Naive B cell (primary cell): ENCODE data around the gene SMOC1. TPM values are rescaled to one million over a fixed set of nuclear protein-coding genes. Genes with fewer than 3 reads are reported as not detected.

Experiments used
- ATAC-seq, 2 donors: fragments of 150-1000 bp; cut with Tn5 transposase; 2 replicates each; pipeline ENCODE4 v1.10.0; 2021; ENCODE audit warnings: low read depth in 2 of 2, mild to moderate bottlenecking in 2 of 2, moderate library complexity in 2 of 2
- DNase-seq: peaks from one replicate; pipeline ENCODE4 v3.0.0; 2022
- H3K27ac Mint-ChIP-seq, 6 donors: one replicate each; pipeline ENCODE4 v1.8.0; 2020 to 2022; ENCODE audit warnings: mild to moderate bottlenecking in 6 of 6, mixed read lengths in 6 of 6, moderate library complexity in 5 of 6, inconsistent platforms in 2 of 6
- H3K27me3 Mint-ChIP-seq, 3 donors: one replicate each; pipeline ENCODE4 v1.8.0; 2021 to 2022; ENCODE audit warnings: mixed read lengths in 3 of 3, mild to moderate bottlenecking in 1 of 3
- H3K36me3 Mint-ChIP-seq, 2 donors: one replicate each; pipeline ENCODE4 v1.8.0; 2020 to 2022; ENCODE audit warnings: mixed read lengths in 2 of 2, inconsistent platforms in 1 of 2, mild to moderate bottlenecking in 1 of 2
- H3K4me1 Mint-ChIP-seq, 3 donors: one replicate each; pipeline ENCODE4 v1.8.0; 2020 to 2022; ENCODE audit warnings: mixed read lengths in 3 of 3, inconsistent platforms in 1 of 3, mild to moderate bottlenecking in 1 of 3, moderate library complexity in 1 of 3
- H3K4me3 Mint-ChIP-seq, 8 donors: one replicate each; pipeline ENCODE4 v1.8.0; 2020 to 2022; ENCODE audit warnings: mild to moderate bottlenecking in 8 of 8, mixed read lengths in 8 of 8, moderate library complexity in 8 of 8, inconsistent platforms in 2 of 8
- H3K9me3 Mint-ChIP-seq, 7 donors: one replicate each; pipeline ENCODE4 v1.8.0; 2020 to 2022; ENCODE audit warnings: mixed read lengths in 7 of 7, mild to moderate bottlenecking in 5 of 7, inconsistent platforms in 2 of 7, moderate library complexity in 1 of 7
- polyA plus RNA-seq, 6 donors: library from polyadenylated mRNA; unstranded; fragments of 300-500 nt; fragmentation: Illumina TruSeq; gene quantifications; one replicate each; pipeline ENCODE4 v1.2.3, GENCODE V29; 2021; ENCODE audit warnings: low read depth in 6 of 6

The SMOC1 gene
- polyA plus RNA-seq, 6 donors from 2014 or later: not detected

DNA sequence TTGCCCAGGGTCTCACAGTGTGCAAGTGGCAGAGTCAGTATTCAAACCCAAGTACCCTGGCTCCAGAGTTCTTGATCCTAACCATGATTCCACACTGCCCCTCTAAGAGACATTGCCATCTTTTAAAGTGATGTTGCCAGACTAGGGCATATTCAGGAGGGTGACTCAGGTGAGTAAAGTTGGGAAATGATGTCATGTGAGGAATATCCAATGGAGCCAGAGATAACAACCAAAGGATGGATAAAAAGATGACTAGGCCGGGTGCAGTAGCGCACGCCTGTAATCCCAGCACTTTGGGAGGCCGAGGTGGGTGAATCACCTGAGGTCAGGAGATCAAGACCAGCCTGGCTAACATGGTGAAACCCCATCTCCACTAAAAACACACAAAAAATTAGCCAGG, 85.6 kb downstream of the SMOC1 start:
- H3K4me3 Mint-ChIP-seq: no peak overlapping the region
- H3K27ac Mint-ChIP-seq: no peak overlapping the region
- no peaks in the 10 kb centered on the region for H3K4me1 Mint-ChIP-seq
- H3K9me3 Mint-ChIP-seq: peaks cover 0 to 3% (median 1%) of the 10 kb centered on the region in 7 donors
- ATAC-seq: no peak
- DNase-seq: no peak
- H3K36me3 Mint-ChIP-seq: no peaks in the 10 kb centered on the region
- H3K27me3 Mint-ChIP-seq: peaks cover 15 to 28% (median 22%) of the 10 kb centered on the region in 3 donors

GRCh38 chr14:69968132-69968531, 88.9 kb downstream of the SMOC1 start:
- H3K27me3 Mint-ChIP-seq: peaks cover 7 to 29% (median 10%) of the 10 kb centered on the region in 3 donors
- no peak overlapping the region for H3K4me3 Mint-ChIP-seq
- DNase-seq (no peak), ATAC-seq (no peak)
- peaks cover 0 to 3% (median 0%) of the 10 kb centered on the region in 7 donors for H3K9me3 Mint-ChIP-seq
- H3K36me3 Mint-ChIP-seq: no peaks in the 10 kb centered on the region
- H3K4me1 Mint-ChIP-seq: no peaks in the 10 kb centered on the region
- no peak overlapping the region for H3K27ac Mint-ChIP-seq

GRCh38 chr14:69968681-69969080, 89.5 kb downstream of the SMOC1 start:
- DNase-seq (no peak), ATAC-seq (no peak)
- H3K4me1 Mint-ChIP-seq: no peaks in the 10 kb centered on the region
- no peak overlapping the region for H3K27ac Mint-ChIP-seq
- H3K27me3 Mint-ChIP-seq: peaks cover 5 to 29% (median 9%) of the 10 kb centered on the region in 3 donors
- H3K4me3 Mint-ChIP-seq: no peak overlapping the region
- H3K9me3 Mint-ChIP-seq: peaks cover 0 to 3% (median 0%) of the 10 kb centered on the region in 7 donors
- no peaks in the 10 kb centered on the region for H3K36me3 Mint-ChIP-seq

DNA sequence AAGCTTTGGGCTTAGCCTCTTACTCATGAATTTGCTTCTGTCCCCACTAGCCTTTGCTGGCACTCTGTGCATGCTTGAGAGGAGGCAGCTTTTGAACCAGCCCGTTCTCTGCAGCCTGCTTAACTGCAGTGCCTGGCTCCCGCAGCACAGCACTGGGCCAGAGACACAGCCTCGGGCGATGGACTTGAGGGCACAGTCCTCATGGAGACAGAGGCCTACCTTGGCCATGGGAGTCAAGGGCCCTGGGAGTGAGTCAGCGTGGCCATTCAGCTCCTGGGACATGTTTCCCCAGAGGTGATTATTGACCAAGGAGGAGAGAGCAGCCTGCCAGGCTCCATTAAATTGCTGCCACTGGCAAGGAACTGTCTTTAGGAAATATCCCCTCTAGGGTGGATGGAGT, 93.5 kb downstream of the SMOC1 start:
- Mint-ChIP-seq H3K9me3 (no peaks in the 10 kb centered on the region), H3K4me1 (no peaks in the 10 kb centered on the region), H3K4me3 (no peak overlapping the region), H3K27me3 (peaks cover 0 to 22% (median 15%) of the 10 kb centered on the region in 3 donors), H3K27ac (no peak overlapping the region), H3K36me3 (no peaks in the 10 kb centered on the region)
- ATAC-seq (no peak), DNase-seq (no peak)

DNA sequence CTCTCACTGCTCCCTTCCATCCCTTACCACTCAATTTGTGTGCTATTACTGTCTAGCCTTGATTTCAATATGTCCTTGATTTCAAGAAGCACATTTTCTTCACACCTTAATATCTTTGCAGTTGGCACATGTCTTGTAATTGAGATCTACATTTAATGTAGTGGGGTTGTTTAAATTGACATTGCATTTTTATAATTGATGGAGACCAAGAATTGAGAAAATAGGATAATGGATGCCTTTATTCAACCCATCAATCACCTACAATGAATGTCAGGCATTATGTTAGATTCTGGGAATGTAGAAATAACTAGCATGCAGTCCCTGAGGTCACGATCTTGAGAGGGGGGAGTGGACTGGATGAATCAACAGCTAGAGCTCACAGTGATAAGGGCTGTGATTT, 94.6 kb downstream of the SMOC1 start:
- Mint-ChIP-seq H3K36me3 (no peaks in the 10 kb centered on the region), H3K4me3 (no peak overlapping the region), H3K27ac (no peak overlapping the region), H3K4me1 (no peaks in the 10 kb centered on the region), H3K27me3 (peaks cover 0 to 22% (median 15%) of the 10 kb centered on the region in 3 donors), H3K9me3 (no peaks in the 10 kb centered on the region)
- ATAC-seq (no peak), DNase-seq (no peak)

DNA sequence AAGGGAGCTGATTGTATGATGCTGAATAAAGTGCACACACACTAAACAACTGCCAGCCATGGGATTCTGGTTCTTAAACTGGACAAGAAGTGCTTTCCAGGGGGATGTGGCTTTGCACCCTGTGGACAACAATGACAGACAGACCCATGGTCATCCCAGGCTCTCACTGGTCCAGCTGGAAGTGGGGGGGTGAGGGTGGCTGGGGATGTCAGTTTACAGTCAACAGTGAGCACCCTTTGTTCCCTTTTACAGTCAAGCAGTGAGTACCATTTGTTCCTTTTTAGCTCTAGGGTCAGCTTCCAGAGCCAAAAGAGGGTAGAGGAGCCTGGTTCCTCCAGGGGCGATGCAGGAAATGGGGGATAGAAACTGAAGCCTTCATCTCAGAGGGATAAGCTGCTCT, 100.7 kb downstream of the SMOC1 start:
- DNase-seq (no peak), ATAC-seq (no peak)
- Mint-ChIP-seq H3K27ac (no peak overlapping the region), H3K27me3 (peaks cover 9 to 47% (median 20%) of the 10 kb centered on the region in 3 donors), H3K9me3 (no peaks in the 10 kb centered on the region), H3K36me3 (no peaks in the 10 kb centered on the region), H3K4me3 (no peak overlapping the region), H3K4me1 (no peaks in the 10 kb centered on the region)

DNA sequence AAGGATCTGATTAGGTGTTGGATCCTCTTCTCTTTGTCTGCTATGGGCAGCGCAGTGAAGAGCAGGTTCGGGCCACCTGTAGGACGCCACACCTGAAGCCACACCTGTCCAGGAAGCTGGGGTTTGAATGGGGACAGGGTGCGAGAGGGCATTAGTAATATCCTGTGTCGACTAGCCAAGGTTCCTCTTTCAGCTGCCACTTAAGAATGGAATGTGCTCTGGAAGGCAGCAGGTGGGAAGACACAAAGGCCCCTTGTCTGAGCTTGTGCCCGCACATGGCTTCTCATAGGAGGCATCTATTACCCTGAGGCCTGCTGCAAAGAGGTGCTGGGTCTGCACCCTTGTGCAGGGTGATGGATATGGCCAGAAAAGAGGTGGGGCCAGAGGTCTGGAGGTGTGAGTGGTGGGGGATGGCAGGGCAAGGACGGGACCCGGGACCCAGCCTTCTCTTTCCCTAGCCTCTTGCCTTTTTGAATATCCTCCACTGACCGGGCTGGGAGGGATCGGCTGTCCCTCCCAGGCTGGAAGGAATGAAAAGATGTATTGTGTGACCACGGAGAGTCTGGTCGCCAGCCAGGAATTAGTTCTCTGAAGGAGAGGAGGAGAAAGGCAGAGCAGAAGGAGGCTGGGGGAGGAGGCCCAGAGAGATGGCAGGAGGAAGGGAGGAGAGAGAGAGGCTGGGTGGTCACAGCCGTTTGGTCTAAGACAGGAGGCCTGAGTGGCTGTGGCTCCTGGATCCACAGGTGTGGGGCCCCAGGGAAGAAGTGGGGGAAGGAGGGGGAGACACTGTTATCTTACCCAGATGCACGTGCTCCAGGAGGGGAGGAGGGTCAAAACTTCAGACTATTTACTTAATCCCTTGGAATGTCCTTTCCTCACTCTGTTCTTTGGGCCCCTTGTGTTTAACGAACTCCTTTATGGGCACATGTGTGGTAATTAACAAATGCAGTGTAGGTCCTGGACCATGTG, 101.5 kb downstream of the SMOC1 start:
- H3K27ac Mint-ChIP-seq: no peak overlapping the region
- H3K36me3 Mint-ChIP-seq: no peaks in the 10 kb centered on the region
- H3K4me1 Mint-ChIP-seq: no peaks in the 10 kb centered on the region
- peaks cover 10 to 39% (median 20%) of the 10 kb centered on the region in 3 donors for H3K27me3 Mint-ChIP-seq
- H3K4me3 Mint-ChIP-seq: no peak overlapping the region
- no peaks in the 10 kb centered on the region for H3K9me3 Mint-ChIP-seq
- ATAC-seq (no peak), DNase-seq (no peak)

- Mint-ChIP-seq H3K27me3 (peaks cover 14 to 39% (median 20%) of the 10 kb centered on the region in 3 donors), H3K27ac (no peak overlapping the region), H3K9me3 (no peaks in the 10 kb centered on the region), H3K4me3 (no peak overlapping the region), H3K36me3 (no peaks in the 10 kb centered on the region), H3K4me1 (no peaks in the 10 kb centered on the region)
- ATAC-seq (no peak), DNase-seq (no peak)
Observed at GRCh38 chr14:69982220-69982839, 103.1 kb downstream of the SMOC1 start.

- no peaks in the 10 kb centered on the region for H3K4me1 Mint-ChIP-seq
- no peak overlapping the region for H3K4me3 Mint-ChIP-seq
- no peaks in the 10 kb centered on the region for H3K36me3 Mint-ChIP-seq
- no peaks in the 10 kb centered on the region for H3K9me3 Mint-ChIP-seq
- DNase-seq: no peak
- H3K27me3 Mint-ChIP-seq: peaks cover 14 to 39% (median 20%) of the 10 kb centered on the region in 3 donors
- H3K27ac Mint-ChIP-seq: no peak overlapping the region
- ATAC-seq: no peak
Observed at GRCh38 chr14:69982886-69983285, 103.7 kb downstream of the SMOC1 start.

- no peaks in the 10 kb centered on the region for H3K36me3 Mint-ChIP-seq
- no peak for ATAC-seq
Observed at GRCh38 chr14:69983317-69983716, 104.1 kb downstream of the SMOC1 start.

DNA sequence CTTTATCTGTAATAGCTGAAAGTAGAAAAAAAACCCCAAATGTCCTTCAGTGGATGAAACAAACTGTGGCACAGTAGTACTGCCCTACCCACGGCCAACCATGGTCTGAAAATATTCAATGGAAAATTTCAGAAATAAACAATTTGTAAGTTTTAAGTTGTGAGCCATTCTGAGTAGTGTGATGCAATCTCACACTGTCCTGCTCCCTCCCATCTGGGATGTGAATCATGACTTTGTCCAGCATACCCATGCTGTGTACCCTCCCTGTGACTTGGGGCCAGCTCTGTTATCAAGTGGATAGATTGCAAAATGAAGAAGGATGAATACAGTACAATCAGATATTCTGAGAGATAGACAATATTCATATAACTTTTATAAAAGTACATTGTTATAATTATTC, 106.2 kb downstream of the SMOC1 start:
- Mint-ChIP-seq H3K36me3 (no peaks in the 10 kb centered on the region), H3K27me3 (peaks cover 14 to 40% (median 16%) of the 10 kb centered on the region in 3 donors), H3K4me1 (no peaks in the 10 kb centered on the region), H3K27ac (no peak overlapping the region), H3K9me3 (peaks cover 0 to 12% (median 0%) of the 10 kb centered on the region in 7 donors), H3K4me3 (no peak overlapping the region)
- ATAC-seq: no peak
- no peak for DNase-seq

More at GRCh38 chr14:69983317-69983716, 104.1 kb downstream of the SMOC1 start:
- no peak for DNase-seq
- Mint-ChIP-seq H3K9me3 (peaks cover 0 to under 1% (median 0%) of the 10 kb centered on the region in 7 donors), H3K4me1 (no peaks in the 10 kb centered on the region), H3K27ac (no peak overlapping the region), H3K27me3 (peaks cover 14 to 39% (median 20%) of the 10 kb centered on the region in 3 donors), H3K4me3 (no peak overlapping the region)

- no peaks in the 10 kb centered on the region for H3K36me3 Mint-ChIP-seq
- H3K4me3 Mint-ChIP-seq: no peak overlapping the region
- H3K4me1 Mint-ChIP-seq: no peaks in the 10 kb centered on the region
- peaks cover 8 to 34% (median 12%) of the 10 kb centered on the region in 3 donors for H3K27me3 Mint-ChIP-seq
- ATAC-seq (no peak), DNase-seq (no peak)
- H3K27ac Mint-ChIP-seq: no peak overlapping the region
- peaks cover 0 to 12% (median 0%) of the 10 kb centered on the region in 7 donors for H3K9me3 Mint-ChIP-seq
Observed at GRCh38 chr14:69986336-69986735, 107.1 kb downstream of the SMOC1 start.

GRCh38 chr14:69987406-69988121, 108.3 kb downstream of the SMOC1 start:
- Mint-ChIP-seq H3K27ac (no peak overlapping the region), H3K36me3 (no peaks in the 10 kb centered on the region), H3K4me3 (no peak overlapping the region), H3K27me3 (peaks cover 2 to 30% (median 9%) of the 10 kb centered on the region in 3 donors), H3K4me1 (no peaks in the 10 kb centered on the region), H3K9me3 (peaks cover 0 to 12% (median 0%) of the 10 kb centered on the region in 7 donors)
- ATAC-seq (no peak), DNase-seq (no peak)
